ENCODE measurements around the gene SELENOI.

Gene SELENOI, protein sequence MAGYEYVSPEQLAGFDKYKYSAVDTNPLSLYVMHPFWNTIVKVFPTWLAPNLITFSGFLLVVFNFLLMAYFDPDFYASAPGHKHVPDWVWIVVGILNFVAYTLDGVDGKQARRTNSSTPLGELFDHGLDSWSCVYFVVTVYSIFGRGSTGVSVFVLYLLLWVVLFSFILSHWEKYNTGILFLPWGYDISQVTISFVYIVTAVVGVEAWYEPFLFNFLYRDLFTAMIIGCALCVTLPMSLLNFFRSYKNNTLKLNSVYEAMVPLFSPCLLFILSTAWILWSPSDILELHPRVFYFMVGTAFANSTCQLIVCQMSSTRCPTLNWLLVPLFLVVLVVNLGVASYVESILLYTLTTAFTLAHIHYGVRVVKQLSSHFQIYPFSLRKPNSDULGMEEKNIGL

DNA sequence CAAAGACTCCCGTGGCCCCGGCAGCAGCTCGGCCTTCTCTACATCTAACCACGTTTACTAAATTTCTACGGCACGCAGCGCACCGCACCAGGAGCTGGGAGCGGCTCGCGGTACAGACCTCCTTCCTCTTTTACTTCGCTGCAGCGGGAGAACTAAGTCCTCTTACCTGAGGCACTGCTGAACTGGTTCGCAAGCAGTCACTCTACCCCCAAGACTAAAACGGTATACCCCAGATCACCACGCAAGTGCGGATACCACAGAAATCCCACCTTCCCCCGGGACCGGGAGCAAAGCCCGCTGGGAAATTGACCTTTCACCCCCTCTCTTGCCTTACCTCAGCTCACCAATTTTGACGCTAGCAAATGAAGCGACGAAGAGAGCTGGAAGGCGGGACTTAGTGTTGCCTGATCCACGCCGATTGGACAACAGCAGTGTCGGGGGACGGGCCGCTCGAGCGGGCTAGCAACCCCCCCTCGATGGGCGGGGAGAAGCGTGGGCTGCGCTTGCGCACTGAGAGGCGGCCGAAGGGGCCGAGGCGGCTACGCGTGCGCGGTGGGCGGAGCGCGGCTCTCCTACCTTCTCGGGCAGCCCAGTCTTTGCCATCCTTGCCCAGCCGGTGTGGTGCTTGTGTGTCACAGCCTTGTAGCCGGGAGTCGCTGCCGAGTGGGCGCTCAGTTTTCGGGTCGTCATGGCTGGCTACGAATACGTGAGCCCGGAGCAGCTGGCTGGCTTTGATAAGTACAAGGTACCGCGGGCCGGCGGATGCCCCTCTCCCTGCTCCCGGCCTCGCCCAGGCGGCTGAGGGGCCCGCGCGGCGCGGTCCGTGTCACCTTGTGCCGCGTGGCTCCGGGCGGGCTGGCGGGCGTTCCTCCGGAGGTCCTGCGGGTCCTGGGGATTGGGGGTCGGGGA lies at the start of gene SELENOI:
TSS of gene SELENOI (plus strand) at position 599 of the 909 bp plus-strand sequence. CDS start at position 689, 90 bp downstream.
- TF ChIP-seq, protein P1, sequence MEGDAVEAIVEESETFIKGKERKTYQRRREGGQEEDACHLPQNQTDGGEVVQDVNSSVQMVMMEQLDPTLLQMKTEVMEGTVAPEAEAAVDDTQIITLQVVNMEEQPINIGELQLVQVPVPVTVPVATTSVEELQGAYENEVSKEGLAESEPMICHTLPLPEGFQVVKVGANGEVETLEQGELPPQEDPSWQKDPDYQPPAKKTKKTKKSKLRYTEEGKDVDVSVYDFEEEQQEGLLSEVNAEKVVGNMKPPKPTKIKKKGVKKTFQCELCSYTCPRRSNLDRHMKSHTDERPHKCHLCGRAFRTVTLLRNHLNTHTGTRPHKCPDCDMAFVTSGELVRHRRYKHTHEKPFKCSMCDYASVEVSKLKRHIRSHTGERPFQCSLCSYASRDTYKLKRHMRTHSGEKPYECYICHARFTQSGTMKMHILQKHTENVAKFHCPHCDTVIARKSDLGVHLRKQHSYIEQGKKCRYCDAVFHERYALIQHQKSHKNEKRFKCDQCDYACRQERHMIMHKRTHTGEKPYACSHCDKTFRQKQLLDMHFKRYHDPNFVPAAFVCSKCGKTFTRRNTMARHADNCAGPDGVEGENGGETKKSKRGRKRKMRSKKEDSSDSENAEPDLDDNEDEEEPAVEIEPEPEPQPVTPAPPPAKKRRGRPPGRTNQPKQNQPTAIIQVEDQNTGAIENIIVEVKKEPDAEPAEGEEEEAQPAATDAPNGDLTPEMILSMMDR (IDR thresholded peaks at IDR 0.05; ENCODE audit: extremely low read depth, missing control alignments), result no peak
- DNase-seq (ENCODE audit: low spot score), result peak; percentile 98

DNA sequence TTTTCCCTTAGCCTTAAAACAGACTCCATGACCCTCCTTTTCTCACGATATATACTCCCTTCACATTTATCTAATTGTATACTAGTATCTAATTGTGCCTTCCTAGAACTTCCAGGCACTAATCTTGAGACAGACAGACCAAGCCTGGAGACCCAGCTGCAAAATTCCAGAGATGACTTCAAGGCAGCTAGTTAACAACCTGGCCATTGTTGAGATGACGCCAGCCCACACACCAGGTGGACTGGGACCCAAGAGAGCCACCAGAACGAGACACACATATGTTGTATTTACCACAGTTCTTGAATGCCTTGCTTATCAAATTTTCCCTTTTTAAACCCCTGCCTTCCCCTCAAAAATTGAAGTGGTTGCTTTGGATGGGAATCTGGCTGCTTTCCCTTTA lies 48.9 kb upstream of the SELENOI start:
- no peak for DNase-seq (ENCODE audit: low spot score)
- TF ChIP-seq, protein P1 (IDR thresholded peaks at IDR 0.05; ENCODE audit: extremely low read depth, missing control alignments), result no peak

DNA sequence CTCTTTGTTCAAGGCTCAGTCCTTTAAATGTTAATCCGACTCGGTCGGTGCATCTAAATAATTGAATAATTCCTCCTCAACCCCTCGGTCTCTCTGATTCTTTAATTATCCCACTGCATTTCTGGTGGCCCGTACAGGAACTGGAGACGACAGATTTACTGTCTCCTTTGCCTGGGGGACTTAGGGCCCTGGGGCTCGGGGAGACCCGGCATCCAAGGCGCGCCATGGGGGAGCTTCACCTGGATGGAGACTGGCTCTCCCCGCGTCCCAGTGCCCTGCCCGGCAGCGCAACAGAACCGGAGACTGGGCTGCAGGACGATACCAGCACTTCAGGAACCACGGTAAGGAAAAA lies 47.7 kb upstream of the SELENOI start:
- DNase-seq (ENCODE audit: low spot score), result no peak
- TF ChIP-seq, protein P1 (IDR thresholded peaks at IDR 0.05; ENCODE audit: extremely low read depth, missing control alignments), result no peak

DNA sequence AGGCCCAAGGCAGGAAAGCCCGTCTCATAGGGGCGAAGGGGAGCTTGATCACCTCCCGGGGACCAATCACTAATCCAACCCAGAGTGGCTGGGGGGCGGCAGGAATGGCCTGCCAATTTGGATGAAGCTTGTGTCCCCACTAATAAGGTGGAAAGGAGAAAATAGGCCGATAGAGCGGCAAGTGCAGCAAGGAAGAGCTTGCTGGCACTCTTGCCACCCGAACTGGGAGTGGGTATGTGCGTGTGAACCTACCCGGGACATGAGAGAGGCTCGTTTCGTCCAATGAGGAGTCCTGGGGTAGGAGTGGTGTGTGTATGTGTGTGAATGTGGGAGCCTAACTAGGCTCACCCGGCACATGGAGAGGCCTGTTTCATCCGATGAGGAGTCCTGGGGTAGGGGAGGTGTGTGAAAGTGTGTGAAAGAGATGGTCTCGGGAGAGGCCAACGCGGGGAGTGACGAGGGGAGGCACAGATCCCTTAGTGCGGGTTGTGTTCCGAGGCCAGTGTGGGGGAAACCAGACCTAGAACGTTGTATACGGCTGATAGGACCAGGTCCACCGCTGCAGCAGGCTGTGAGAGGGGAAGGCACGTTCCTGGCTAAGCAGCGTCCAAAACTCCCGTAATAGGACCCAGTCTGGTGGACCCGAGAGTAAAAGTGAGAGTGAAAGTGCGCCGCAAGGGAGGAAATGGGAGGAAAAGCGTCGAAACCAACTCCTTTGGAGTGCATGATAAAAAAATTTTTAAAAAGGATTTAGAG lies 47.1 kb upstream of the SELENOI start:
- peak; percentile 32 for DNase-seq (ENCODE audit: low spot score)
- TF ChIP-seq, protein P1 (IDR thresholded peaks at IDR 0.05; ENCODE audit: extremely low read depth, missing control alignments), result no peak

DNA sequence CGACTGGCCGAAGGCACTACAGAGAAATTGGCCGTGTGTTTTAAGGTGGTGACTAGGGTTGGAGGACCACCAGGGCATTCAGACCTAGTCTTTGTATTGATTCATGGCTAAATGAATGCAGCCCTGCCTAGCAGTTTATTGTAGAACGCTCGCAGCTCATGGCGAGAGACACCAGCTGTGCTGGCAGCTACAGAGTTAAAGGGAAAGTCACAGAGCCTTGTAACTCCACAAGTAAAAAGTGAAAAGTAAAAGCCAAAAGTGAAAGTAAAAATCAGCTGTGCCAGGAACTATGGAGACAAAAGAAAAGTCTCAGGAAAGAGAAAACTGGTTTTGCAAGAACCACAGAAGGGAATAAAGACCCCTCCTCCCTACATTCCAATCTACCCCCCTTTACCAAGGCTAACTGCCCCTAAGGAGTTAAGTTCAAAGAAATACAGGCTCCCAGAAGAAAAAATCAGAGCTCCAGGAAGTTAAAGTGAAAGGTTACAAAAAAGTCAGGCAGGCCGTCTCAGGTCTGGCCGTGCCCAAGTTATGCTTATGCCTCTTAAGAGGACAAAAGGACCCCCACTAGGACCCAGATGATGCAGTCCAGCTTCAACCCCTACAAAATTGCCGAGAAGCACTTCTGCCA lies 46.4 kb upstream of the SELENOI start:
- TF ChIP-seq, protein P1 (IDR thresholded peaks at IDR 0.05; ENCODE audit: extremely low read depth, missing control alignments), result no peak
- DNase-seq (ENCODE audit: low spot score), result peak; percentile 27

DNA sequence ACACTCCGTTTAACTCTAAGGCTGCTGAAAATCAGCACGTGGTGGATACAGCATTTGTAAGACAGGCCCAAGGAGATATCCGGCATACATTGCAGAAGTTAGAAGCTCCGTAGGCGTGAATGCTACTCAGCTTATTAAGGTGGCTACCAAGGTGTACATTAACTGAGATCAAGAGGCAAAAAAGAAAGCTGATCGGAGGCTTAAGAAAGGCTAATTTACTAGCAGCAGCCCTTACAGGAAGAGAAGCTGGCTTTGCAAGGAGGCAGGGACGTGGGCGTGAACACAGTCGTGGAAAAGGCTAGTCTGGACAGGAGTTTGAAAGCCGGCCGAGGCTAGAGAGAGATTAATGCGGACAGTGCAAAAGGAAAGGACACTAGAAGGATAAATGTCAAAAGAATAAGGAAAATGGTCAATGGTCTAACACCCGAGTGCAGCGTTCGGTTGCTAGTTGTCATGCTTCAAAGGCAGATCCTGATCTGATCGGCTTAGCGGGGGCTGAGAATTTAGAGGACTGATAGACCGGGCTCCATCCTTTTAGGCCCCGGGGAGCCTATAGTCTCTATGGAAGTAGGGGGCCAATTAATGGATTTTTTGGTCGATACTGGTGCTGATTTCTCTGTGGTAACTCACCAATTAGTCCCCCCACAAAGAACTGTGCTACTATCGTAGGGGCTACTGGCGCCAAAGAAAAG lies 45.6 kb upstream of the SELENOI start:
- no peak for DNase-seq (ENCODE audit: low spot score)
- TF ChIP-seq, protein P1 (IDR thresholded peaks at IDR 0.05; ENCODE audit: extremely low read depth, missing control alignments), result no peak

Measured in GM20000 (cell line).